PC-9 (cell line): ENCODE results near the gene NLRX1.

Experiments used
- EZH2 ChIP-seq: fragments of 200-600 bp; sonication (generic); IDR thresholded peaks from 2 replicates; pipeline ENCODE4 v1.8.0; 2017; ENCODE audit warnings: antibody characterized with exemption, low read depth
- TF ChIP-seq, protein P1 (sequence below): fragments of 200-600 bp; sonication (generic); conservative IDR thresholded peaks from 2 replicates; pipeline ENCODE4 v1.6.1; 2017; ENCODE audit warnings: mixed run types, antibody characterized with exemption, mild to moderate bottlenecking, moderate library complexity

DNA sequence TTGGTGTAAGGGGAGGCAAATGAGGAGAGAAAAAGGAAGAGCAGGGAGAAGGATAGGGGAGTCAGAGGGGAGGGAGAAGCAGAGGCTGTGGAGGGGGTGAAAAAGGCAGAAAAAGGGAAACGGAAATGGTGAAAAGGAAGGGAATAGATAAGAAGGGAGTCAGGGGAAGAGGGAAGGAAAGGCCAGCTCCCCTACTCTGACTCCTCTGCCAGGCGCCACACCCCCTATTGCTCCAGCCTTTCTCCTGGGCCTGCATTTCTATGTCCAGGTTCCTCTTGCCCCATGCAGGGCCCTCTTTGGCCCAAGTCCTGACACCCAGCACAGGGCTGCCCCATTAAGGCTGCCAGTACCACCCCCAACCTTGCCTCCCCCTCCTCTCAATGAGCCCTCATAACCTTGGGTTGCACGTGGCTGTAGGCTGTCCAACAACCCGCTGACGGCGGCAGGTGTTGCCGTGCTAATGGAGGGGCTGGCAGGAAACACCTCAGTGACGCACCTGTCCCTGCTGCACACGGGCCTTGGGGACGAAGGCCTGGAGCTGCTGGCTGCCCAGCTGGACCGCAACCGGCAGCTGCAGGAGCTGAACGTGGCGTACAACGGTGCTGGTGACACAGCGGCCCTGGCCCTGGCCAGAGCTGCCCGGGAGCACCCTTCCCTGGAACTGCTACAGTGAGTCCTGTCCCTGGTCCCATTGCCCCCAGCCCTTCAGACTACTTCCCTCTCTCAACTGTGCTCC lies 13.3 kb downstream of the NLRX1 start:
- TF ChIP-seq, protein P1, sequence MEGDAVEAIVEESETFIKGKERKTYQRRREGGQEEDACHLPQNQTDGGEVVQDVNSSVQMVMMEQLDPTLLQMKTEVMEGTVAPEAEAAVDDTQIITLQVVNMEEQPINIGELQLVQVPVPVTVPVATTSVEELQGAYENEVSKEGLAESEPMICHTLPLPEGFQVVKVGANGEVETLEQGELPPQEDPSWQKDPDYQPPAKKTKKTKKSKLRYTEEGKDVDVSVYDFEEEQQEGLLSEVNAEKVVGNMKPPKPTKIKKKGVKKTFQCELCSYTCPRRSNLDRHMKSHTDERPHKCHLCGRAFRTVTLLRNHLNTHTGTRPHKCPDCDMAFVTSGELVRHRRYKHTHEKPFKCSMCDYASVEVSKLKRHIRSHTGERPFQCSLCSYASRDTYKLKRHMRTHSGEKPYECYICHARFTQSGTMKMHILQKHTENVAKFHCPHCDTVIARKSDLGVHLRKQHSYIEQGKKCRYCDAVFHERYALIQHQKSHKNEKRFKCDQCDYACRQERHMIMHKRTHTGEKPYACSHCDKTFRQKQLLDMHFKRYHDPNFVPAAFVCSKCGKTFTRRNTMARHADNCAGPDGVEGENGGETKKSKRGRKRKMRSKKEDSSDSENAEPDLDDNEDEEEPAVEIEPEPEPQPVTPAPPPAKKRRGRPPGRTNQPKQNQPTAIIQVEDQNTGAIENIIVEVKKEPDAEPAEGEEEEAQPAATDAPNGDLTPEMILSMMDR = no peak
- TF ChIP-seq EZH2 = no peak
